Activated CD8-positive, alpha-beta memory T cell treated with anti-CD3 and anti-CD28 coated beads, Interleukin-2, amount 10 ng/mL, durations not matched to agents 7 days and 5 days (primary cell): Measurements from ENCODE around the gene FAM81A. TPM values are rescaled to one million over a fixed set of nuclear protein-coding genes. Genes with fewer than 3 reads are reported as not detected.
"Not testable (repeated sequence)": the region's sequence is repeated elsewhere in the genome, so short reads cannot be mapped to it uniquely, and the experiment has no call there.

Source experiments
- ATAC-seq: fragments of 150-1000 bp; cut with Tn5 transposase; one replicate; pipeline ENCODE4 v1.10.0; 2021; ENCODE audit warnings: moderate library complexity
- CTCF ChIA-PET: fragments of 350-600 bp; sonication (Branson Sonifier 250); formaldehyde crosslinking; loops from one replicate; lab custom pipeline; 2021; ENCODE audit warnings: antibody characterized with exemption; lab: Charles Lee
- DNase-seq: peaks from one replicate; pipeline ENCODE4 v3.0.0-alpha.2; 2020
- H3K27ac Mint-ChIP-seq: one replicate; pipeline ENCODE4 v1.8.0; 2021; ENCODE audit warnings: mild to moderate bottlenecking, mixed read lengths
- H3K27me3 Mint-ChIP-seq: one replicate; pipeline ENCODE4 v1.8.0; 2021; ENCODE audit warnings: mixed read lengths
- H3K36me3 Mint-ChIP-seq: one replicate; pipeline ENCODE4 v1.8.0; 2021; ENCODE audit warnings: mild to moderate bottlenecking, mixed read lengths
- H3K4me1 Mint-ChIP-seq: one replicate; pipeline ENCODE4 v1.8.0; 2021; ENCODE audit warnings: mixed read lengths
- H3K4me3 Mint-ChIP-seq: one replicate; pipeline ENCODE4 v1.8.0; 2021; ENCODE audit warnings: mild to moderate bottlenecking, moderate library complexity, mixed read lengths
- H3K9me3 Mint-ChIP-seq: one replicate; pipeline ENCODE4 v1.8.0; 2022; ENCODE audit warnings: low read depth, mixed read lengths
- total RNA-seq, 2 experiments: library from RNA; stranded (reverse); gene quantifications; one replicate each; pipeline ENCODE4 v1.2.3, GENCODE V29; 2021

Gene FAM81A
- total RNA-seq = 1 to 10 TPM; 2.5 to 3.7 TPM

DNA sequence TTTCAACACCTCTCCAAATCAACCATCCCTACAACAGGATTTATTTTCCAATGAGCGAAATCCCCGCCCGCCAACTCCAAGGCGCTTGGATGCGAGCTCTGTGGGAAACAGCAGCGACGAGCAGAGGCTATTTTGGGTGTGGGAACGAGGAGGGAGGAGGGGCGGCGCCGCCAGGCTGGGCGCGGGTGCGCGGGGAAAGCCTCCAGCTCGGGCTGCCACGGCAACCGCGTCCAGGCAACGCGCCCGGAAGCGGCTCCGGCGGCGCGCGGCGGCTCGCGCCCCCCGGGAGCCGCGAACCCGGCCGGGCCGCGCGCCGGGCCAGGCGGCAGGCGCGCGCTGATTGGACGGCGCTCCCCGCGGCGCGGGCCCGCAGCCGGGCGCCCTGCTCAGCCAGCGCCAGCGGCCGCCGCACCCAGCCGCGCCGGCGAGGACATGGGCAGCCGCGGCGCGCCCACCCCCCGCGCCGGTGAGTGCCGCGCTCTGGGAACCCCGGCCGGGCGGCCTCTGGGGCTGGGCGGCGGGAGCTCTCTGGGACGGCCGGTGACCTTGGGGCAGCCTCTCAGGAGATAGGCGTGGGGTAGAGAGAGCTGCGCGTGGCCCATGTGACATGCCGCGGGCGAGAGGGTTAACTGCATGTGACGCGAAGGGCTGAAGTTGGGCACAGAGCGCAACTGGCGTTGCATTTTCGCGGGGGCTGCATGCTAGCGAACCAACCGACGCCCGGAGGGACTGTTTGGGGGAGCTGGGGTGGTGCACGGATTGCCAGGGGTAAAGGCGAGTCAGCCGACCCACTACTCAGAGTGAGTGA, at the start of gene FAM81A:
TSS of gene FAM81A (plus strand) at position 370 of the 808 bp plus-strand sequence. CDS start 20,441 bp downstream, outside the sequence.
- H3K4me3 Mint-ChIP-seq = peak within 1 kb of the TSS; percentile 73
- H3K27ac Mint-ChIP-seq = no peak within 1 kb of the TSS
- CTCF ChIA-PET = interaction anchor here (1.4 kb wide), 1 partner anchor 16 kb away, joined by 4 read pairs; no protein-coding TSS in a partner anchor
- H3K4me1 Mint-ChIP-seq = peaks cover 18% of the 10 kb centered on the region
- DNase-seq (peak; percentile 61), ATAC-seq (peak; percentile 83)
- no peaks in the 10 kb centered on the region for H3K9me3 Mint-ChIP-seq
- peaks cover 75% of the 10 kb centered on the region for H3K27me3 Mint-ChIP-seq
- no peaks in the 10 kb centered on the region for H3K36me3 Mint-ChIP-seq

DNA sequence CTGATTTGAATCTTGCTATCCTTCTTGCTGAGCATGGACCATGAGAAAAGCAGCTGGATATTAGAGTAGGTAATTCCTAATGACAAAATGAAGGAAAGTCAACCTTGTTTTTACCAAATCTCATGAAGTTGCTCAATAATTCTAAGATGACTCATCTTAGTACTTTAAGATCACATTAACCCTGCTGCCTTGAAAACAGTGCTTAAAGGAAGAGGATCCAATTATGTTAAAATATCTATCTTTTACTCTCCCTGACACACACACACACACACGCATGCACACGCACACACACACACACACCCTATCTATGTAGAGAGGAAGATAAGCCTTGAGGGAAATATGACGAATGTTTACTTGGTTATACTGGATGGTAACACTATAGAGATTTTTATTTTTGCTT, 49.3 kb upstream of the FAM81A start:
- H3K9me3 Mint-ChIP-seq = no peaks in the 10 kb centered on the region
- CTCF ChIA-PET = interaction anchor here (1.5 to 1.6 kb wide), 2 partner anchors 31 to 104 kb away, joined by 4 to 6 read pairs; no protein-coding TSS in a partner anchor
- peaks cover 5% of the 10 kb centered on the region for H3K36me3 Mint-ChIP-seq
- no peak overlapping the region for H3K4me3 Mint-ChIP-seq
- peaks cover 19% of the 10 kb centered on the region for H3K4me1 Mint-ChIP-seq
- no peak overlapping the region for H3K27ac Mint-ChIP-seq
- DNase-seq (no peak), ATAC-seq (no peak)
- H3K27me3 Mint-ChIP-seq = peaks cover 10% of the 10 kb centered on the region

DNA sequence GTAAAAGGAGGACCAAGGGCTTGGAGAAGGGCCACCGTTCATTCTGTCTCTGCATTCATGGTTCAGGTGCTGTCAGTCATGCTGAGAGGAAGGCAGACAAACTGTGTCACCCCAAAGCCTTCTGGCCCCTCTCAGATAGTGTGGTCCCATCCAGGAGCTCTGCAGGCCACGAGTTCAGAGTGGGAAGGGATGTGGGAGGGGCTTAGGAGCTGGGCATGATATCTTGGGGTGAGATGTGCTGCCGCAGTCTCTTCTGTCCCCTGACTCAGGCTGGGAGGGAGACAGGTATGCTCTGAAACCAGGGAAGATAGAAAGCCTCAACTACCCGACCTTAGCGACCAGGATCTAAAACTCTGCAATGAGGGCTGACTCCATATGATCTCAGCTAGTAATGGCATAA, 45.7 kb upstream of the FAM81A start:
- CTCF ChIA-PET = interaction anchor here (1.2 kb wide), 3 partner anchors 25 to 146 kb away, joined by 3 to 4 read pairs (median 3); no protein-coding TSS in a partner anchor

DNA sequence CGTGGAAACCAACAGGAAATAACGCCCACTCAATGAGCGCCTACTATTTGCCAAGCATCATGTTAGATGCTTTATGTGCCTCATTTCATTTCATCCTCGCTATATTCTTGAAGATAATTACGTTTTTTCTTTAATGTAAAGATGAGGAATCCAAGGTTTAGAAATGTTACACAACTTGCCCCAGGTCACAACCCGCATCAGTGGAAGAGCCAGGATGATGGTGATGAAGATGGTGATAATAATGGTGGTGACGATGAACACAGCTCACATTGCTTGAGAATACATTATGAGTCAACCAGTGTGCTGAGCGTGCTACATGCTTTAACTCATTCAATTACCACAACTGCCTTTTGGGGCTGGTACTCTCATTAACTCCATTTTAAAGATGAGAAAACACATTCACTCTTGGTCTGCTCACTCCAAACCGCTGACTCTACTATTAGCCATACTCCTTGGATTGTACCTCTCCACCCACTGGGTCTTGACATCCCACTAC, 43.8 kb upstream of the FAM81A start:
- CTCF ChIA-PET = interaction anchor here (0.8 to 1.8 kb wide), 3 partner anchors 10 to 219 kb away, joined by 3 to 4 read pairs (median 3); no protein-coding TSS in a partner anchor
- peaks cover 5% of the 10 kb centered on the region for H3K36me3 Mint-ChIP-seq
- no peaks in the 10 kb centered on the region for H3K9me3 Mint-ChIP-seq
- no peak overlapping the region for H3K4me3 Mint-ChIP-seq
- H3K27ac Mint-ChIP-seq = no peak overlapping the region
- H3K27me3 Mint-ChIP-seq = peaks cover 25% of the 10 kb centered on the region
- peaks cover 10% of the 10 kb centered on the region for H3K4me1 Mint-ChIP-seq
- no peak for ATAC-seq
- no peak for DNase-seq

More for the DNA sequence above, 45.7 kb upstream of the FAM81A start:
- no peak overlapping the region for H3K27ac Mint-ChIP-seq
- H3K4me1 Mint-ChIP-seq = peaks cover 16% of the 10 kb centered on the region
- H3K9me3 Mint-ChIP-seq = no peaks in the 10 kb centered on the region
- no peak for DNase-seq
- H3K4me3 Mint-ChIP-seq = no peak overlapping the region
- peaks cover 5% of the 10 kb centered on the region for H3K36me3 Mint-ChIP-seq
- no peak for ATAC-seq
- peaks cover 21% of the 10 kb centered on the region for H3K27me3 Mint-ChIP-seq

DNA sequence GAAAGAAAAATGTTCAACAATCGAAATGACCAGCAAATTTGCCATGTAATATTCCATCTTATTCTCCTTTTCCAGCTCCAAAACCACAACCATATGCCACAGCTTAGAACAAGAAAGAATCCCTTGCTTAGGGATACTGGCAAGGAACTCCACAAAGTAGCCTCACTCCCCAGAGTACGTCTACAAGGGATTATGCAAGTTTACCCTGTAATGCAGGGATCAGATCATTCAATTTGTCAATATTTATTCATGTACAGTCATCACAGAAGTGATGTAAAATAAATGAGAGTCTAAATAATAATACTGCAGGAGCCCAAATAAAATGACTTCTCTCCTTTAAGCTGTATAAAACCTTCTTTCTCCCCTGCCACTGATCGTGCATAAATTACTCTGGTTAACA, 41.8 kb upstream of the FAM81A start:
- no peak for ATAC-seq
- H3K36me3 Mint-ChIP-seq = peaks cover 2% of the 10 kb centered on the region
- CTCF ChIA-PET = interaction anchor here (1.2 to 1.8 kb wide), 2 partner anchors 12 to 14 kb away, joined by 3 to 4 read pairs; no protein-coding TSS in a partner anchor

DNA sequence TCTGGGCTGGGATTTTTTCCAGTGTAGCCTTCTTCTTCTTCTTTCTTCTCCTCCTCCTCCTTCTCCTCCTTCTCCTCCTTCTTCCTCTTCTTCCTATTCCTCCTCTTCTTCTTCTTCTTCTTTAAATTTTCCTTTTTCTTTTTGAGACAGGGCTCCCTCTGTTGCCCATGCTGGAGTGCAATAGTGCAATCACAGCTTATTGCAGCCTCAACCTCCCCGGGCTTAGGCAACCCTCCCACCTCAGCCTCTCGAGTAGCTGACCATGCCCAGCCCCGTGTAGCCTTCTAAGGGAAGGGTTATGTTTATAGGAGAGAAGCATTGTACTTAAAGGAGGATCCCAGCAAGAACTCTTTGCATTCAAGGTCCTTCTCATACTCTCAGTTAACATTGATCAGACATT, 41.3 kb upstream of the FAM81A start:
- no peak overlapping the region for H3K27ac Mint-ChIP-seq
- H3K36me3 Mint-ChIP-seq = peaks cover 2% of the 10 kb centered on the region
- peaks cover 12% of the 10 kb centered on the region for H3K4me1 Mint-ChIP-seq
- CTCF ChIA-PET = no interaction called here
- ATAC-seq = no peak
- peaks cover 42% of the 10 kb centered on the region for H3K27me3 Mint-ChIP-seq
- no peaks in the 10 kb centered on the region for H3K9me3 Mint-ChIP-seq
- no peak overlapping the region for H3K4me3 Mint-ChIP-seq
- DNase-seq = no peak

More for the DNA sequence above, 41.8 kb upstream of the FAM81A start:
- DNase-seq = no peak
- Mint-ChIP-seq H3K4me3 (no peak overlapping the region), H3K27me3 (peaks cover 39% of the 10 kb centered on the region), H3K4me1 (peaks cover 12% of the 10 kb centered on the region), H3K27ac (no peak overlapping the region), H3K9me3 (no peaks in the 10 kb centered on the region)

DNA sequence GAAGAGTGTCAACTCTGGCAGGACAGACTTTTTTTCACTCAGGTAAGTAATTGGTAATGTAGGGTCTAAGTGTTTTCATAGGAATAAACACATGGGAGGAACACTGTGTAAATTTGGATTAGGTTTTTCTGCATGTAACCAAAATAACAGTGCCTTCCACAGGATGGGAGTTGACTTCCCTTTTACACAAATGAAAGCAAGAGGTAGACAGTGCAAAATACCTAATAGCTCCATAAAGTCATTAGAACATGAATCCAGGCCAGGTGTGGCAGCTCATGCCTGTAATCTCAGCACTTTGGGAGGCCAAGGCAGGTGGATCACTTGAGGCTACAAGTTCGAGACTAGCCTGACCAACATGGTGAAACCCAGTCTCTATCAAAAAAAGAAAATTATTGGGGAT, 39.8 kb upstream of the FAM81A start:
- ATAC-seq (no peak), DNase-seq (no peak)
- Mint-ChIP-seq H3K9me3 (no peaks in the 10 kb centered on the region), H3K36me3 (no peaks in the 10 kb centered on the region), H3K27me3 (peaks cover 37% of the 10 kb centered on the region), H3K27ac (no peak overlapping the region), H3K4me3 (no peak overlapping the region), H3K4me1 (peaks cover 12% of the 10 kb centered on the region)
- CTCF ChIA-PET = interaction anchor here (1.4 kb wide), 1 partner anchor 95 kb away, joined by 3 read pairs; no protein-coding TSS in a partner anchor

DNA sequence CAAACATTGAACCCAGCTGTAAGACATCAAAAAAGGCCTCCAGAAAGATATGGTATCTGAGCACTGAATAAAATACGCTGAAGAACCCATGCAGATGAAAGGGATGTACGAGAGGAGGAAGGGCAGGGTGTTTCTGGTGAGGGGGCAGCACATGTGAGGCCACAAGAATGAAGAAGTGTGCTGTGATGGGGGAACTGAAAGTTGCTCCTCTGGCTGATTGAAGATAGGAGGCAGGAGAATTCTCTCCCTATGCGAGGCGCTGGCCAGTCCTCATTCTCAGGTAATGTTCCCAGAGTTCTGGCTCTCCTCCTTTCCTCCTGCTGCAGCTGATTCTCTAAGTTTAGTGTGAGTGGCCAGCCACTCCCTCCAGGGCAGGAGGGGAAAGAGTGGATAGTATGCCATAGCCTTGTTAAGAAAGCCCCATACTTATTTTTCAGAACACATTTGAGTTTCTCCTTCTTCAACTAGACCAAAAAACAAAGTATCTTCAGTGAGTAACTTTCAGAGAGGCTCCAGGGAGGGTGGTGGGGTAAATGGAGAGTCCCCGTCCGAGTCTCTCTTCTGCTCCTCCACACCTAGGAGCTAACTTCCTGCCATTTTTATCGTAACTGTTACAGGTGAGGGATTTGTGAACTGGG, 38.4 kb upstream of the FAM81A start:
- Mint-ChIP-seq H3K9me3 (no peaks in the 10 kb centered on the region), H3K4me1 (peaks cover 5% of the 10 kb centered on the region), H3K4me3 (no peak overlapping the region), H3K36me3 (no peaks in the 10 kb centered on the region), H3K27me3 (peaks cover 37% of the 10 kb centered on the region), H3K27ac (no peak overlapping the region)
- DNase-seq (no peak), ATAC-seq (no peak)
- CTCF ChIA-PET = interaction anchor here (1.1 to 1.5 kb wide), 4 partner anchors 11 to 152 kb away, joined by 3 to 6 read pairs (median 4); no protein-coding TSS in a partner anchor

DNA sequence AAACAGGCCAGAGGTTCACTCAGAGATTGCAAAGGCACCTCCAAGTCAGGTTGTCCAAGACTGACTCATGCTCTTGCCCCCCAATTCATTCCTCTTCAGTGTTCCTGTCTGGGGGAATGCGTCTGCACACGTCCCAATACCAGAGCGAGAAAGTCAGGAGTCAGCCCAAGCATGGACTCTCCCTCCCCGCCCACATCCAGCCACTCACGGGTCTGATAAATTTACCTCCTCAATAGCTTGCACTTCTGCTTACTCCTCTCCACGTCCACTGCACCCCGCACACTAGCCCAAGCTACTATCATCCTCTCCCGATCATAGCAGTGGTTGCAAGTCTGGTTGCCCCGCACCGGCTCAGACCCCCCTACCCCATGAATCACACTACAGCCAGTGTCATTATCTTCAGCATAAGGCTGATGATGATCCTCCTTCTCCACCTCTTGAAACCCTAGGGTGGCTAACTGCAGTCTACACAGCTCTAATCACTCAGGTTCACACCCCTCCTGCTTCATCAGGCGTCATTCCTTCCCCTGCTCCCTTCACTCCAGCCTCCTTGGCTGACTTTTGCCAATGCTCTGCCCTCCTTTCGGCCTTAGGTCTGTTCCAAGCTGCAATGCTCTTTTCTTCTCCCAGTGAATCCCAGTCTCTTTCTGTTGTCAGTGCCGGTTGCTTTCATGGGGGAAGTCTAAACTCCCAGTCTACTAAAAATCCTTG, 37.7 kb upstream of the FAM81A start:
- Mint-ChIP-seq H3K27me3 (peaks cover 37% of the 10 kb centered on the region), H3K9me3 (no peaks in the 10 kb centered on the region), H3K4me1 (peaks cover 2% of the 10 kb centered on the region), H3K4me3 (no peak overlapping the region), H3K27ac (no peak overlapping the region), H3K36me3 (no peaks in the 10 kb centered on the region)
- CTCF ChIA-PET = interaction anchor here (1.1 to 1.5 kb wide), 3 partner anchors 10 to 153 kb away, joined by 3 to 6 read pairs (median 4); no protein-coding TSS in a partner anchor
- DNase-seq = no peak
- ATAC-seq = no peak

DNA sequence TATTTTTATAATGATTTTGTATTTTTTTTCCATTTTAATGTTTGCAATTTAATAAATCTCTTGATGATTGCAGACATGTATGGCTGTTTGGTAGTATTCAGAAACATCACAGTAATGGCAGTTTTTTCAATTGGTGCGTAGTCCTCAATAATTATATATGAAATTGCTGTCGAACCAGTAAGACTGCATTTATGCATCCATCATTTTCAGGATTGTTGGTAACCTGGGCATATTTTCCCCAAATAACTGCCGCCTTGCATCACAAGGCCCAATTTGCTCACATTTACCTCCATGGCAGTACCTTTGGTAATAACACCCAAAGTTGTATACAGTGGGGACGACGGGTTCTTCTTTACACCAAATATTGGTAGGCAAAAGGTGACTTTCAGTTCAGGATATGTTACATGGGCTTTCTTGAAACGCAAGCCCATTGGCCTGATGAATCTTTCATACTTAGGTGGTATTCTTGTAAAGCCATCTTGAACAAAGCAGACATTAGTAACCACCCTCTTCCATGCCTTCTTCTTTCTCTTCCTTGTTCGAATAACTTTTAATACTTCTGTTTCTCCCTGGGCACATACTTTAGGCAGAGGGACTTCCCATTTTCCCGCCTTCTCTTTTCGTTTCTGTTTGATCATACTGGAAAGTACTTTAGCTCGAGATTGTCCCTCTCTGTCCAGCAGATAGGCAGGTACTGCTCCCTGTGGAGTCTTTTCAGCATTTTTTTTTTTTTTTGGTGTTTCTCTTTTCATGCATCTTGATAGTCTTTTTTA, 36.7 kb upstream of the FAM81A start:
- H3K36me3 Mint-ChIP-seq, H3K4me1 Mint-ChIP-seq, DNase-seq, H3K9me3 Mint-ChIP-seq, H3K27ac Mint-ChIP-seq, ATAC-seq, H3K4me3 Mint-ChIP-seq: not testable (repeated sequence)
- CTCF ChIA-PET = interaction anchor here (1.4 kb wide), 1 partner anchor 17 kb away, joined by 4 read pairs; no protein-coding TSS in a partner anchor
- H3K27me3 Mint-ChIP-seq = peaks cover 37% of the 10 kb centered on the region

DNA sequence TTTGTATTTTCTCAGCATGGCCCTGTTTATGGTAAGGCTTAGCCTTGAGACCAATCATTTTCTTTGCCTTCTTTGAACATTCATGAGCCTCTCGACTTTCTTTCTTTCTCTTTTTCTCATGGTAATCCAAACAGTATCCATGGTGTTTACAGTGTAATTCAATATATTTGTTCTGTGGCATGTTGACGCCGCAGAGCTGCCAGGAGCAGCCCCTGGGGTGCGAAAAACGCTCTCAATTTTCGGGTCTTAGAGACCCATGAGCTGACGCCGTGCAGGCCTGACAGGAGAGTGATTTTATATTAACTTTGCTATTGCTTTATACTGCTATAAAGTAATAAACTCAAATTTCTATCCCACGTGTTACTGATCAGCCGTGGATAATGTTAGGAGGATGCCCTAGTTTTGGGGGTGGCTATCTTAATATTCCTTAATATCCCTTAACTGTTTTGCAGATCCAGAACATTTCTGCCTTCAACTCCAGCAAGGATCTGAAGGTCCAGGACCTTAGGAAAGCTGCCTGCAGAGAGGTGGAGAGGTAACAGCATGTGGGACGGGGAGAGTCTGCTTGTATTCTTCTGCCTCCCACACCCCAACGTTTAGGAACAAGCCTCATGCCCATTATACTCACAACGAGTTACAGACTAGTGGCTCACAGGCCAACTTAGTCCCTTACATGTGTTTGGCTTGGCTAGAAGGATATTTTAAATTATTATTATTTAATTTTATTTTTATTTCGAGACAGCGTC, 36.0 kb upstream of the FAM81A start:
- no peaks in the 10 kb centered on the region for H3K9me3 Mint-ChIP-seq
- no peak overlapping the region for H3K27ac Mint-ChIP-seq
- H3K27me3 Mint-ChIP-seq = peaks cover 29% of the 10 kb centered on the region
- H3K4me1 Mint-ChIP-seq = peaks cover 2% of the 10 kb centered on the region
- ATAC-seq (no peak), DNase-seq (no peak)
- H3K4me3 Mint-ChIP-seq = no peak overlapping the region
- CTCF ChIA-PET = no interaction called here
- H3K36me3 Mint-ChIP-seq = no peaks in the 10 kb centered on the region
